ENCODE results near the gene IRF8.

DNA sequence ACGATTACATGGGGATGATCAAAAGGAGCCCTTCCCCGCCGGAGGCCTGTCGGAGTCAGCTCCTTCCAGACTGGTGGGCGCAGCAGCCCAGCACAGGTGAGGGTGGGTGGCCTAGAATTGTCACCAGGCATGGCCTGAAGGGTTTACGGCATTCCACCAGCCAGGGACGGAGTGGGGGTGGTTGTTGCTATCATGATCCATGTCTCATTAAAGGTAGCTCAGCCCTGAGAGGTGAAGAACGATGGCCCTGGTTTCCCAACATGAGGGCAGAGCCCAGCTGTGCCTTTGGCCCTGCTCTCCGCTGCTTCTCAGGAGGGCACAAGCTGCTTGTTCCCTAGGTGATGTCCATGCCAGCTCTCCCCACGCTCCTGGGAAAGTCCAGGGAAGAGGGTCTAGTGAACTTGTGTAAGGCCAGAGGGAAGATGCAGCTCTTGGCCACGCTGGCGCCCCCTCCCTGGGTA, 14.2 kb downstream of the IRF8 start:
- TF ChIP-seq EP300 (IDR thresholded peaks at IDR 0.05) (no peak), POLR2A (IDR thresholded peaks at IDR 0.05) (no peak)
- TF ChIP-seq, protein P1, sequence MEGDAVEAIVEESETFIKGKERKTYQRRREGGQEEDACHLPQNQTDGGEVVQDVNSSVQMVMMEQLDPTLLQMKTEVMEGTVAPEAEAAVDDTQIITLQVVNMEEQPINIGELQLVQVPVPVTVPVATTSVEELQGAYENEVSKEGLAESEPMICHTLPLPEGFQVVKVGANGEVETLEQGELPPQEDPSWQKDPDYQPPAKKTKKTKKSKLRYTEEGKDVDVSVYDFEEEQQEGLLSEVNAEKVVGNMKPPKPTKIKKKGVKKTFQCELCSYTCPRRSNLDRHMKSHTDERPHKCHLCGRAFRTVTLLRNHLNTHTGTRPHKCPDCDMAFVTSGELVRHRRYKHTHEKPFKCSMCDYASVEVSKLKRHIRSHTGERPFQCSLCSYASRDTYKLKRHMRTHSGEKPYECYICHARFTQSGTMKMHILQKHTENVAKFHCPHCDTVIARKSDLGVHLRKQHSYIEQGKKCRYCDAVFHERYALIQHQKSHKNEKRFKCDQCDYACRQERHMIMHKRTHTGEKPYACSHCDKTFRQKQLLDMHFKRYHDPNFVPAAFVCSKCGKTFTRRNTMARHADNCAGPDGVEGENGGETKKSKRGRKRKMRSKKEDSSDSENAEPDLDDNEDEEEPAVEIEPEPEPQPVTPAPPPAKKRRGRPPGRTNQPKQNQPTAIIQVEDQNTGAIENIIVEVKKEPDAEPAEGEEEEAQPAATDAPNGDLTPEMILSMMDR (IDR thresholded peaks at IDR 0.05), result no peak

Measured in sigmoid colon (tissue), 4 donors.